Nephron progenitor cell (in vitro differentiated cells): Measurements from ENCODE around the gene PDE4D.

Experiments
- DNase-seq: peaks from one replicate; pipeline ENCODE4 v3.0.0; 2021
- H3K27ac Mint-ChIP-seq: 2 replicates; pipeline ENCODE4 v1.8.0; 2021; ENCODE audit warnings: mild to moderate bottlenecking, moderate library complexity, mixed read lengths
- H3K27me3 Mint-ChIP-seq: 2 replicates; pipeline ENCODE4 v1.8.0; 2021; ENCODE audit warnings: mild to moderate bottlenecking, low read depth, mixed read lengths; ENCODE audit not compliant: poor library complexity
- H3K36me3 Mint-ChIP-seq: 2 replicates; pipeline ENCODE4 v1.8.0; 2021; ENCODE audit warnings: low read depth, mixed read lengths
- H3K4me1 Mint-ChIP-seq: 2 replicates; pipeline ENCODE4 v1.8.0; 2021; ENCODE audit warnings: mixed read lengths
- H3K4me3 Mint-ChIP-seq: 2 replicates; pipeline ENCODE4 v1.8.0; 2021; ENCODE audit warnings: mild to moderate bottlenecking, moderate library complexity, mixed read lengths
- H3K9me3 Mint-ChIP-seq: 2 replicates; pipeline ENCODE4 v1.8.0; 2021; ENCODE audit warnings: mild to moderate bottlenecking, moderate library complexity, mixed read lengths
- CTCF ChIP-seq: fragments of 200-600 bp; sonication (generic); IDR thresholded peaks from 2 replicates; pipeline ENCODE4 v1.5.0; 2021; ENCODE audit warnings: antibody characterized with exemption

PDE4D gene

GRCh38 chr5:59216841-59217240, 676.7 kb downstream of the PDE4D start:
- no peak for TF ChIP-seq CTCF
- H3K4me3 Mint-ChIP-seq: no peak overlapping the region
- H3K4me1 Mint-ChIP-seq: peaks cover 16% of the 10 kb centered on the region
- no peaks in the 10 kb centered on the region for H3K9me3 Mint-ChIP-seq
- H3K27ac Mint-ChIP-seq: no peak overlapping the region
- peaks cover 14% of the 10 kb centered on the region for H3K36me3 Mint-ChIP-seq
- H3K27me3 Mint-ChIP-seq: no peaks in the 10 kb centered on the region
- no peak for DNase-seq

- Mint-ChIP-seq H3K27me3 (no peaks in the 10 kb centered on the region), H3K9me3 (no peaks in the 10 kb centered on the region), H3K27ac (no peak overlapping the region), H3K4me1 (no peaks in the 10 kb centered on the region), H3K4me3 (no peak overlapping the region), H3K36me3 (peaks cover 14% of the 10 kb centered on the region)
- no peak for DNase-seq
- TF ChIP-seq CTCF: no peak
These were observed 680.9 kb downstream of the PDE4D start for GRCh38 chr5:59212596-59212995.

GRCh38 chr5:59209758-59210359, 683.7 kb downstream of the PDE4D start:
- no peak for TF ChIP-seq CTCF
- Mint-ChIP-seq H3K9me3 (no peaks in the 10 kb centered on the region), H3K27me3 (no peaks in the 10 kb centered on the region), H3K4me1 (no peaks in the 10 kb centered on the region), H3K27ac (no peak overlapping the region), H3K4me3 (no peak overlapping the region), H3K36me3 (peaks cover 12% of the 10 kb centered on the region)
- DNase-seq: no peak

DNA sequence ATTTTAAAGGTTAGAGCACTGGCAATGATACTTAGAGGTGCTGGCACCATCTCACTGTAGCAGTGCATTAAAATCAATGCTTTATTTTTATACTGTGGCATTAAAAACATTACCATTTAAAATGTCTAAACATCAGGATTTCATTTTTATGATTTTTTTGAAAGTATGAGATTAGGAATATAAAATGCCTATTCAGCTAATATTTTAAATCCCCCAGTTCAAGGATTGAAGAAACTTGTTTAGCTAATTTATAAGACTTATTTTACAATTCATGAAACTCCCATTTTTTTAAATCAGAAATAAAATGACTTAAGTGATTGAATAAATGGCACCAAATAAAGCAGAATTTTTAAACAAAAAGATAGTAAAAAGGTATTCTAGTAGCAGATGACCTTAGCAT, 685.1 kb downstream of the PDE4D start:
- Mint-ChIP-seq H3K9me3 (no peaks in the 10 kb centered on the region), H3K27me3 (no peaks in the 10 kb centered on the region), H3K27ac (no peak overlapping the region), H3K36me3 (peaks cover 3% of the 10 kb centered on the region), H3K4me1 (no peaks in the 10 kb centered on the region), H3K4me3 (no peak overlapping the region)
- no peak for DNase-seq
- TF ChIP-seq CTCF: no peak

DNA sequence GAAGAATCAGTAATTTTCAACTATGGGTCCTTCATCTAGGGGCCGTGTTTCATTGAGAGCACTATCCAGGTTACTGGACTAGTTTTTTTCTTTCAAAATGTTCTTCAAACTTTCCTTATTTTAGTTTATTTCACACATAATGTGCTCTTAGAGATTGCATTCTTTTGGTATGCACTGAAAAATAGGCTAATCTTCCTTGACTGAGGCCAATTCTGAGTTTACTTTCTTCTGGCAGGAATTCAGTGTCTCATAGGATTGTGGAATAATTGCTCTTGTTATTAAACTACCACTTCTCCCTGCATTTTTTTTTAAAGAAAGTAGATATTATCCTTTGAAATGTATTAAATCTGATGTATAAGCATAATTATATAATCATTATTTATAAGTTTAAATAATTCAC, 686.1 kb downstream of the PDE4D start:
- Mint-ChIP-seq H3K27ac (no peak overlapping the region), H3K27me3 (no peaks in the 10 kb centered on the region), H3K4me3 (no peak overlapping the region), H3K36me3 (peaks cover 9% of the 10 kb centered on the region), H3K9me3 (peaks cover 4% of the 10 kb centered on the region), H3K4me1 (no peaks in the 10 kb centered on the region)
- TF ChIP-seq CTCF: no peak
- no peak for DNase-seq

GRCh38 chr5:59206132-59206581, 687.4 kb downstream of the PDE4D start:
- H3K27ac Mint-ChIP-seq: no peak overlapping the region

More at GRCh38 chr5:59206132-59206581, 687.4 kb downstream of the PDE4D start:
- DNase-seq: no peak
- H3K36me3 Mint-ChIP-seq: peaks cover 11% of the 10 kb centered on the region
- no peak overlapping the region for H3K4me3 Mint-ChIP-seq
- peaks cover 5% of the 10 kb centered on the region for H3K9me3 Mint-ChIP-seq
- H3K4me1 Mint-ChIP-seq: no peaks in the 10 kb centered on the region
- TF ChIP-seq CTCF: no peak
- H3K27me3 Mint-ChIP-seq: no peaks in the 10 kb centered on the region
